ENCODE results near the gene DDI2.
A peak's percentile ranks its signal among the peaks of the same experiment; 100 is the strongest.

DDI2 gene

DNA sequence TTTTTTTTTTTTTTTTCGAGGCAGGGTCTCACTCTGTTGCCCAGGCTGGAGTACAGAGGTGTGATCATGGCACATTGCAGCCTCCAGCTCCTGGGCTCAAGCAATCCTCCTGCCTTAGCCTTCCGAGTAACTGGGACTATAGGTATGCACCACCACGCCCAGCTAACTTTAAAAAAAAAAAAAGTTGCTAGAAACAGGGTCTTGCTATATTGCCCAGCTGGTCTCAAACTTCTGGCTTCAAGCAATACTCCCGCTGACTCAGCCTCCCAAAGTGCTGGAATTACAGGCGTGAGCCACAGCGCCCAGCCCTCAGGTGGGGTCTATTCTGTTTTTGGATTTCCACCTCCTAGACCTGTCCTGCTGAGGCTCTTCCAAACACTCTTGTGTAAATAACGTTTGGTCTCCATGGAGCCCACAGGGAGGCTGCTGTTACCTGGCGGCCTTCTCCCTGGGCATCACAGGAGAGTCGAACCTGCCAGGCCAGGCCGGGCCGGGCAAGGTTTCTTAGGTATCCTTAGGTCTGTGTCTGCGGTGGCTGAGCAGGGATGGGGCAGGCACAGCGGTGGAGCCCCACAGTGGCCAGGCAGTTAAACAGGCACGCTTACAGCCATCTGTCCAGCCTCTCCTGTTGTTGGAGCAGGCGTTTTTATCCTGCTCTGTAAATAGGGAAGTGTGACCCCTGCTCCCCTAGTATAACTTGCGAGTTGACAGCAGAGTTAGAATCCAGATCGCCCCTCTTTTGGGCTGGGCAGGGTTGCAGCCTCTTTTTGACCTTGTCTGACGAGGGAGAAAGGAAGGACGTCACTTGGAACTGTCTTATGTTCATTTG is 85.7 kb downstream of the DDI2 start:
- TF ChIP-seq, protein P1, sequence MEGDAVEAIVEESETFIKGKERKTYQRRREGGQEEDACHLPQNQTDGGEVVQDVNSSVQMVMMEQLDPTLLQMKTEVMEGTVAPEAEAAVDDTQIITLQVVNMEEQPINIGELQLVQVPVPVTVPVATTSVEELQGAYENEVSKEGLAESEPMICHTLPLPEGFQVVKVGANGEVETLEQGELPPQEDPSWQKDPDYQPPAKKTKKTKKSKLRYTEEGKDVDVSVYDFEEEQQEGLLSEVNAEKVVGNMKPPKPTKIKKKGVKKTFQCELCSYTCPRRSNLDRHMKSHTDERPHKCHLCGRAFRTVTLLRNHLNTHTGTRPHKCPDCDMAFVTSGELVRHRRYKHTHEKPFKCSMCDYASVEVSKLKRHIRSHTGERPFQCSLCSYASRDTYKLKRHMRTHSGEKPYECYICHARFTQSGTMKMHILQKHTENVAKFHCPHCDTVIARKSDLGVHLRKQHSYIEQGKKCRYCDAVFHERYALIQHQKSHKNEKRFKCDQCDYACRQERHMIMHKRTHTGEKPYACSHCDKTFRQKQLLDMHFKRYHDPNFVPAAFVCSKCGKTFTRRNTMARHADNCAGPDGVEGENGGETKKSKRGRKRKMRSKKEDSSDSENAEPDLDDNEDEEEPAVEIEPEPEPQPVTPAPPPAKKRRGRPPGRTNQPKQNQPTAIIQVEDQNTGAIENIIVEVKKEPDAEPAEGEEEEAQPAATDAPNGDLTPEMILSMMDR (conservative IDR thresholded peaks at IDR 0.05; ENCODE audit: low read depth, low read length), result peak; percentile 45
- no peak for DNase-seq (ENCODE audit: low read depth)
- no peak overlapping the region for H3K4me3 ChIP-seq (ENCODE audit: low read depth, low read length)

DNA sequence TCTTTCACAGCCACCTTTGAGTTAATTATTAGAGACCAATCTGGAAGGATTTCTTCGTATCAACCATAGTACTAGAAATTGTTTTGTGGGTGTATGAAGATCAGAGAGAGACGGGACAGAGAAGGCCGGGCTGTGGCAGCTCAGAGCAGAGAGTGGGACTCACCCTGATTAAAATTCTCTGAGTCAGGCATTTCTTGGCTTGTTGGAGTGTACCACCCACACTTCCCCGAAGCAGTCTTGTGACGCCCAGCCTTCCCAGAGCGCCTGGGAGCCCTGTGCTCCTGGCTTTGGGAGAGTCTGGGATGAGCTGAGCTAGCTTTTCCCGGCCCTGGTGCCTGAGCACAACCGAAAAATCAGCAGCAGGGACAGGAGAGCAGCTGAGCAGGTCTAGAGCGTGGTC is 86.3 kb downstream of the DDI2 start:
- TF ChIP-seq, protein P1 (conservative IDR thresholded peaks at IDR 0.05; ENCODE audit: low read depth, low read length), result no peak
- DNase-seq (ENCODE audit: low read depth), result peak; percentile 80
- no peak overlapping the region for H3K4me3 ChIP-seq (ENCODE audit: low read depth, low read length)

DNA sequence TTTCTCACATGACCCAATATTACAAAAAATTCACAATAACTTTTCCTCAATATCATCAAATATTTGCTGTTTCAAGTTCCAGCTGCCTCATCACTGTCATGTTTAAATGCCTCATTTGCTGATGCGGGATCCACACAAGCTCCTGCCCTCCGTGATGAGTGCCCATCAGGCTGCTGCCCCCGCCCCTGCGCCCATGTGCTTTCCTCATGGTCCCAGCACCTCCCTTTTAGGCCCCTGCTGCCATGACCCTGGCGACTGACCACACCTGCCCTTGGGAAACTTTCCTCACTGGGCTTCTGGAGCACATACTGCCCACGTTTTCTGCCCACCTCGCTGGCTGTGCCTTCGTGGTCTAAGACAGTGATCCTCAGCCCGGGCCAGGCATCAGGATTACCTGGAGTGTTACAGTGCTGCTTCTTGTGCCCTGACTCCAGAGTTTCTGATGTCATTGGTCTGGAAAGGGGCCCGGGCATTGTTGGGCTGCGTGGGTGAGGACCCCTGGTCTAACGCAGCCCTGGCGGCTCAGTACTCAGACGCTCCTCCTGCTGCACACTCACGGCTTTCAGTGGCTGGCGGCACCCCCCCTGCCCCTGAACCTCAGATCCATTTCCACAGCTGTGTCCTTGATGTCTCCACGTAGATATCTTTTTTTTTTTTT is 87.4 kb downstream of the DDI2 start:
- no peak overlapping the region for H3K4me3 ChIP-seq (ENCODE audit: low read depth, low read length)
- DNase-seq (ENCODE audit: low read depth), result no peak
- TF ChIP-seq, protein P1 (conservative IDR thresholded peaks at IDR 0.05; ENCODE audit: low read depth, low read length), result no peak

DNA sequence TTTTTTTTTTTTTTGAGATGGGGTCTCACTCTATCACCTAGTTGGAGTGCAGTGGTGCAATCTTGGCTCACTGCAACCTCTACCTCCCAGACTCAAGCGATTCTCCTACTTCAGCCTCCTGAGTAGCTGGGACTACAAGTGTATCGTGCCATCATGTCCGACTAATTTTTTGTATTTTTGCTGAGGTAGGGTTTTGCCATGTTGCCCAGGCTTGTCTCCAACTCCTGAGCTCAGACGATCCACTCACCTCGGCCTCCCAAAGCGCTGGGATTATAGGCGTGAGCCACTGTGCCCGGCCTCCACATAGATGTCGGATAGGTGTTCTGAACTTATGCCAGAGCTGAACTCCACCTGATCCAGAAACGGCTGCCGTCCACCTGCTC is 87.9 kb downstream of the DDI2 start:
- no peak overlapping the region for H3K4me3 ChIP-seq (ENCODE audit: low read depth, low read length)
- no peak for DNase-seq (ENCODE audit: low read depth)
- TF ChIP-seq, protein P1 (conservative IDR thresholded peaks at IDR 0.05; ENCODE audit: low read depth, low read length), result no peak

DNA sequence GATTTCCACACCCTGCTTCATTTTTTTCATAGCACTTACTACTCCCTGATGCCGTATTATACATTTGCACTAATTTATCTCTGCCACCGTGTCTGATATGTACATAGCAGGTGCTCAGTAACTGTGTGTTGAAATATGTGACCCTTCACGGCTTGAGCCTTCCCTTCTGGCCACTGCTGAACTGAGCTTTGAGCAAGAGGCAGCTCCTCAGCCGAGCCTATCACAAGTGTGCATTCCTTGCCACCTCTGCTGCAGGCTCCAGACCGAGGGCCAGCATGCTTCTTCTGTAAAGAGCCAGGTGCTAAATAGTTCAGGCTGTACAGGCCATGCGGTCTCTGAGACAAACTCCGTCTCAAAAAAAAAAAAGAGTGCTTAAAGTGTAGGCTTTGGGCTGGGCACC is 89.5 kb downstream of the DDI2 start:
- TF ChIP-seq, protein P1 (conservative IDR thresholded peaks at IDR 0.05; ENCODE audit: low read depth, low read length), result no peak
- no peak overlapping the region for H3K4me3 ChIP-seq (ENCODE audit: low read depth, low read length)
- DNase-seq (ENCODE audit: low read depth), result no peak

DNA sequence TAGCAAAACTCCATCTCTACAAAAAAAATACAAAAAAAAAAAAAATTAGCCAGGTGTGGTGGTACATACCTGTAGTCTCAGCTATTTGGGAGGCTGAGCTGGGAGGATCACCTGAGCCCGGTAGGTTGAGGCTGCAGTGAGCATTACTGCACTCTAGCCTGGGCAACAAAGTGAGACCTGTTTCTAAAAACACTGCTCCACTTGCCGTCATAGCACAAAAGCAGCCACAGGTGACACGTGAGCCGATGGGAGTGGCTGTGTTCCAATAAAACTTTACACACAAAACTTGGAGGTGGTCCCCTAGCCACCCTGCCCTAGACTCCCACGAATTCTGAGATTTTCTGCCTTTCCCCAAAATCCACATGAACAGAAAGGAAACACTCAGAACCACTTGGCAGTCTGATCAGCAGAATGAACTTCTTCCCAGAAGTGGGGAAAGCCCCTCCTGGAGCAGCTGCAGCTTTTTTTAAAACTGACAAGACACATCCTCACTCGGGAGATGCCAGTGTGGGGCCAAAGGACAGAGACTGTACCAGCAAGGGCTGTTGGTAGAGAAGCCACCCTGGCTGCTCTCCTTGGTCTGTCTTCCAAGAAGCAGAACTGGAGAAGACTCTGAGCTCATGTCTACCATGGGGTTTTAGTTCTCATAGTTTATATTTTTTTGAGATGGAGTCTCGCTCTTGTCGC is 90.1 kb downstream of the DDI2 start:
- TF ChIP-seq, protein P1 (conservative IDR thresholded peaks at IDR 0.05; ENCODE audit: low read depth, low read length), result no peak
- H3K4me3 ChIP-seq (ENCODE audit: low read depth, low read length), result no peak overlapping the region
- DNase-seq (ENCODE audit: low read depth), result no peak

Data from choroid plexus epithelial cell (primary cell).